Astrocyte of the cerebellum (primary cell): Measurements from ENCODE around the gene CDH20.

Experiments
- DNase-seq: peaks from one replicate; pipeline ENCODE4 v3.0.0-alpha.2; 2011; ENCODE audit warnings: low read depth
- H3K4me3 ChIP-seq: 2 replicates; pipeline ENCODE4 v1.5.1; 2011; ENCODE audit warnings: mild to moderate bottlenecking, low read depth, low read length, moderate library complexity
- CTCF ChIP-seq: IDR thresholded peaks from 2 replicates; pipeline ENCODE4 v1.5.1; 2012; ENCODE audit warnings: low read length, low read depth, moderate library complexity, mild to moderate bottlenecking; ENCODE audit errors: missing control alignments
- in situ Hi-C: cut with HindIII; loops from 2 replicates; pipeline ENCODE4 v1.10.0; 2017; ENCODE audit warnings: low sequenced_read_pairs

CDH20 gene

DNA sequence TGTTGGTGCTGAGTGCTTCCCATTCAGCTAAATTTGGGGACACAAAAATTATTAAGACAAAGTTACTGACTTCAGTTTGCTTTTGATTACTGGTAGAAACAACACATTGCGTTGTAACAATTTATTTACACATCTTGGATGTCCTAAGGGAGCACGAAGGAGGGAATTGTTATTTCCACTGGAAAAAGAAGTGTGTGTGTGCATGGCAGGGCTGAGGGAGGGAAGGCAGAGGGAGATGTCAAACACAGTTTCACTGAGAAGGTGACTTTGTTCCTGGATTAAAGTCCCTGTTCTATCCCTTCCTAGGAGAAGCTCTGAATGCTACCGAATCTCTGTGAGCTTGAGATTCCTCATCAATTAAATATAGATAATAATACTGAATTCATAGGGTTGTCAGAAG is 3.8 kb upstream of the CDH20 start:
- in situ Hi-C loops: no loop called here
- no peak overlapping the region for H3K4me3 ChIP-seq
- no peak for DNase-seq
- no peak for TF ChIP-seq CTCF

DNA sequence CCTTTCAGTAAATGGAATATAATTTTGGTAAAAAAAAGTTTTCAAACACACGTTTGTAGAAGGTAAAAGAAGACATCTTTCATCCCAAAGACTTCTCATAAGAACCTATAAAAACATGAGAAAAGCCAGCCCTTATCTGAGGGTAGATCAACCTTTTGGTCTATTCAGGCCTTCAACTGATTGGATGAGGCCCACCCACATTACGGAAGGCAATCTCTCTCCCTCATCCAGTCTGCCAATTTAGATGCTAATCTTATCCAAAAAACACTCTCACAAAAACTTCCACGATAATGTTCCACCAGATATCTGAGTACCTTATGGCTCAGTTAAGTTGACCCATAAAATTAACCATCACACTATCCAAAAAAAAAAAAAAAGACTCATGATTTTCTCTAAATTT is 2.2 kb upstream of the CDH20 start:
- H3K4me3 ChIP-seq: no peak overlapping the region
- TF ChIP-seq CTCF: no peak
- DNase-seq: no peak
- in situ Hi-C loops: no loop called here

GRCh38 chr18:61333746-61334490 is 688 bp downstream of the CDH20 start:
- H3K4me3 ChIP-seq: peak overlapping the region; percentile 58
- in situ Hi-C loops: no loop called here
- DNase-seq: no peak
- TF ChIP-seq CTCF: no peak

- no peak for DNase-seq
- peak overlapping the region; percentile 58 for H3K4me3 ChIP-seq
- TF ChIP-seq CTCF: no peak
- in situ Hi-C loops: no loop called here
These were observed 1.2 kb downstream of the CDH20 start for GRCh38 chr18:61334491-61334850.

GRCh38 chr18:61334951-61335683 is 1.9 kb downstream of the CDH20 start:
- DNase-seq: no peak
- in situ Hi-C loops: no loop called here
- no peak for TF ChIP-seq CTCF
- H3K4me3 ChIP-seq: no peak overlapping the region

- no peak overlapping the region for H3K4me3 ChIP-seq
- DNase-seq: no peak
- in situ Hi-C loops: no loop called here
- TF ChIP-seq CTCF: no peak
These were observed 2.7 kb downstream of the CDH20 start for GRCh38 chr18:61335684-61336555.
